HuH-7 (cell line): ENCODE results near the gene PHF24.
A peak's percentile ranks its signal among the peaks of the same experiment; 100 is the strongest.
"Not testable (repeated sequence)": the region's sequence is repeated elsewhere in the genome, so short reads cannot be mapped to it uniquely, and the experiment has no call there.

Experiments
- DNase-seq: peaks from one replicate; pipeline ENCODE4 v3.0.0; 2011; ENCODE audit warnings: low spot score

Gene PHF24

GRCh38 chr9:34957492-34958410, at the start of gene PHF24:
Gene PHF24, plus strand, starts transcription at chr9:34958285. Its CDS starts 13,014 bp downstream, at chr9:34971299.
- DNase-seq = peak; percentile 29

- no peak for DNase-seq
Observed at GRCh38 chr9:34927061-34927460, 31.0 kb upstream of the PHF24 start.

DNA sequence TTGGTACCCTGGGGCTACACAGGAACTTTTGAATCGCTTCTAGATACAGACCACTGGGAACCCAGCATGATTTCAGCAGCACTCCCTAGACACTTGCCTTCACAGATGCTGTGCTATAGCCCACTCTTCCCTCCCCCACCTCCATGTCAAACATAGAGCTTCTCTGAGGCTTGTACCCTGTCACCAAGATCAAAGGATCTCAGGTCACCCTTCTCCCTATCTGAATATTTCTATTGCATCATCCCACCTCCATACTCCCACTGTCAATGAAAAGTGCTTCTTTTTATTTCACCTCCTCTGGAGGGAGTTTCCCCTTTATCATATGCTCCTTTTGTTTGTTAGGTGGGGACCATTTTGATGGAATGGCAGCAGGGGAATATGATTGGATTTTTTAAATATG, 29.2 kb upstream of the PHF24 start:
- DNase-seq = no peak

GRCh38 chr9:34929506-34930102, 28.5 kb upstream of the PHF24 start:
- peak; percentile 55 for DNase-seq

GRCh38 chr9:34939989-34940388, 18.1 kb upstream of the PHF24 start:
- DNase-seq = not testable (repeated sequence)

- no peak for DNase-seq
Observed at GRCh38 chr9:34948451-34948850, 9.6 kb upstream of the PHF24 start.

DNA sequence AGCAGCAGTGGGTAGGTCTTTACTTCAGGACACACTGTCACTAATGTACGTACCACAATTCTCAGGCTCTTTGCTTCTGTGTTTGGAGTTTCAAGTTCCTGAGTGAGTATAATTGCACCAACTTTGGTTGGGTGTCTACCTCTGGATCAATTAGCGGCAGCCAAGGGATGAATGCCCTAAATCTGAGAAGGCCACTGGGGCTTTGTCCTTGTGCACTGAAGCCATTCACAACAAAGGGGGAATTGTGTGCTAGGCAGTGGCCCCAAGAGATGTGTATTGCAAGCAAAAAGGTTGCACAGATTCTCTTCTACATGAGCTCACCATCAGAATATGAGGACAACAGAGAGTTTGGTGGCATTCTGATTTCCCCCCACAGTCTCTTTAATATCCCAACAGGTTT, 3.9 kb upstream of the PHF24 start:
- no peak for DNase-seq

- not testable (repeated sequence) for DNase-seq
Observed at GRCh38 chr9:34956066-34956465, 2.0 kb upstream of the PHF24 start.

DNA sequence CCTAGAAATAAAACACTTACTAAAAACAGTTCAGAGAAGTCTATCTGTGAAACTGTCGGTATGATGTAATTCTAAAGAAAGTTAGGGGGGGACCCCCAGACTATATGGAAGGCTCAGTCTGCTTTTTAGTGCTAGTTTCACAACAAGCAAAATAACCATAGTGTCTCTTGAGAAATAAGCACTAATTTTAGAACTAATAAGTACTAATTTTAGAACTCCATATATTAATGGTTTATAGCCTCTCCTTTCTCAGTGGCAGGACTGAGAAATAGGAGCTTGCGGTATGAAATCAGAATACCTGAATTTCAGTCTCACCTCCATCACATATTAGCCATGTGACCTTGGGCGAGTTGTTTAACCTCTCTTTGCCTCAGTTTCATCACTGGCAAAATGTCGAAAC, 1.4 kb upstream of the PHF24 start:
- DNase-seq = no peak

- DNase-seq = no peak
Observed at GRCh38 chr9:34958411-34958982, 412 bp downstream of the PHF24 start.

DNA sequence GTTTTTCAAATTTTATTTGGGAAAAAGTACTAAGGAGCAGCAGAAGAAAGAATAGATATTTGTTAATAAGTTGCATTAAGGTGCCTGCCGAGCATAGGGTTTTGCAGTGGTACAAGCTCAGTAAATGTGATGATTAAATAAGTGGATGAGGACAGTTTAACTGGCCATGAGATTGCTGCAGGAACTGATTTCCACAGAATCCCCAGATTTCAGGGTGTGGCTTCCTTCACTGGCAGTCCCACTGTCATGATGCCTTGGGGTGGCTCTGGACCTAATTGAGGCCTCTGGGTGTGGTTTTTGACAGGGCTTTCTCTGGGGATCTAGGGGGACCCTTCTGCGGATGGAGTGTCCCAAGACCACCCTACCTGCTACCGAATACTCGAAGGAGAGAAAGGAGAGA, 1.4 kb downstream of the PHF24 start:
- no peak for DNase-seq

DNA sequence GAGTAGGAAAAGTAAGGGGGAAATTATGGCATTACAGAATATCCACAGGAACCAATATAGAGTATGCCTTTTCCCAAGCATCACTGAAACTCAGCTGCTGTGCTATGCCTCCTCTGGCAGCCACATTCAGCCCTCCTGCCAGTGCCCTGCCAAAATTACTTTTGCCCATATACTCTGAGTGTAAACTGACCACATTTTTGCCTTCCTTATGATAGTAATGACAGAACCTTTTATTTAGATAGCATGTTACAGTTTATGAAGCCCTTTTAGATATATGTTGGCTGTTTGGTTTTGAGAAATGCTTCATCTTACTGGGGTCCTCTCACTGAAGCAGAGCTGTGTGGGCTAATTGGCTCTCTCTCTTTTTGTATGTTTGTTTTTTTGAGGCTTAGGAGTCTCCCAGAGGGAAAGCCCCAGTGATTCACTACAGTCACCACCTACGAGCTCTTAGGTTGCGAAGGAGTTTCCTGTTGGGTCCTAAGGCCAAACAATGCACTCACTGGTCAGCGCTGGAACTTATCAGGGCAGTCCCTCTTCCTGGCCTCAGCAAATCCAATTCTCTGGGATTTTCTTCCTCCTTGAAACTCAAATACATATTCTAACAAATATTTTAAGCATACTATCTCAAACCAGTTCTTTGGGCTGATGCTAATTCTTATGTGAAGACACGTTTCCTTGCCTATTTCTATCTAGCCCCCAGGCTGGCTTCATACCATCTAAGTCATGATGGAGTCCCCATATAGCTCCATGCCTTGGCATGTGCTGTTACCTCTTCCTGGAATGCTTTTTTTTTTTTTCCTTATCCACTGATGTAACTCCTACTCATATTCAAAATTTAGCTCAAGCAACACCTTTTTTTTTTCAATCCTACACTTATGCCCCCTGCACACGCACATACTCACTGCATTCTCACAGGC, 3.7 kb downstream of the PHF24 start:
- DNase-seq = no peak

- DNase-seq = no peak
Observed at GRCh38 chr9:34962546-34962945, 4.5 kb downstream of the PHF24 start.

DNA sequence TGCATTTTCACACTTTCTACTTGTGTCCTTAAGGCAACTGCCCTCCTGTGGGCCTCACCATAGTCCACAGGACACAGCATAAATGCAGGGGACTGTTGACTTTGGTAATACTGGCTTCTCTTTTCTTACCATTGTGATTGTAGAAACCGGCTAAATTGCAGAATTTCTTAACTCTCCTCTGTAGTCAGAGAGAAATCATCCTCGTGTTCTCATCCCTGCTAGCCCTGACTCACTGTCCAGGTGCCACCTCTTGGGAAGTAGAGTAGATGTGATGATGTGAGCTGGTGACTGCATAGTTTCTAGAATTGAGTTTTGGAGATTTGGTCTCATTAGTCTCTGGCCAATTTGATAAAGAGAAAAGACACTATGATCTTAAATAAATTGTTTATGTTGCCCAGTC, 5.5 kb downstream of the PHF24 start:
- DNase-seq = no peak

GRCh38 chr9:34964458-34964857, 6.4 kb downstream of the PHF24 start:
- no peak for DNase-seq

DNA sequence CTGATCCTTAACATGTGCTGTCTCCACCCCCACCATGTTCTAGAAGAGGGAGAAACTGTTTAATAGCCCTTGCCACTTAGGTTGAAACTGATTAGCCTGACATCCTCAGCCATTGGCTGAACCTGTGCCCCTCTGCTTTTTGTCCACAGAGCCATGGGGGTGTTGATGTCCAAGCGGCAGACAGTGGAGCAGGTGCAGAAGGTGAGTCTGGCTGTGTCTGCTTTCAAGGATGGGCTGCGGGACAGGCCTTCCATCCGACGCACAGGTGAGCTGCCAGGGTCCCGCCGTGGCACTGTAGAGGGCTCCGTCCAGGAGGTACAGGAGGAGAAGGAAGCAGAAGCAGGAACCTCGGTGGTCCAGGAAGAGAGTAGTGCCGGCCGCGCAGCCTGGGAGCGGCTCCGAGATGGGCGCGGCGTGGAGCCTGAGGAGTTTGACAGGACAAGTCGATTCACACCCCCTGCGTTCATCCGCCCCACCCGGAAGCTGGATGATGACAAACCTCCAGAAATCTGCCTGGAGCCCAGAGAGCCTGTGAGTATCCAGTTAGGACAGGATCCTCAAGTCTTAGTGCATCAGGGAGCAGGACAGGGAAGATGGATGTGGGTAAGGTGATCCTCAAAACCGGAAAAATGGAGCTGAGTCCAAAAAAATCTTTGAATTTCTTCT, 13.2 kb downstream of the PHF24 start:
- no peak for DNase-seq

- DNase-seq = no peak
Observed at GRCh38 chr9:34974664-34975063, 16.6 kb downstream of the PHF24 start.

GRCh38 chr9:34976441-34976840, 18.4 kb downstream of the PHF24 start:
- DNase-seq = no peak

- no peak for DNase-seq
Observed at GRCh38 chr9:34976992-34977391, 18.9 kb downstream of the PHF24 start.

DNA sequence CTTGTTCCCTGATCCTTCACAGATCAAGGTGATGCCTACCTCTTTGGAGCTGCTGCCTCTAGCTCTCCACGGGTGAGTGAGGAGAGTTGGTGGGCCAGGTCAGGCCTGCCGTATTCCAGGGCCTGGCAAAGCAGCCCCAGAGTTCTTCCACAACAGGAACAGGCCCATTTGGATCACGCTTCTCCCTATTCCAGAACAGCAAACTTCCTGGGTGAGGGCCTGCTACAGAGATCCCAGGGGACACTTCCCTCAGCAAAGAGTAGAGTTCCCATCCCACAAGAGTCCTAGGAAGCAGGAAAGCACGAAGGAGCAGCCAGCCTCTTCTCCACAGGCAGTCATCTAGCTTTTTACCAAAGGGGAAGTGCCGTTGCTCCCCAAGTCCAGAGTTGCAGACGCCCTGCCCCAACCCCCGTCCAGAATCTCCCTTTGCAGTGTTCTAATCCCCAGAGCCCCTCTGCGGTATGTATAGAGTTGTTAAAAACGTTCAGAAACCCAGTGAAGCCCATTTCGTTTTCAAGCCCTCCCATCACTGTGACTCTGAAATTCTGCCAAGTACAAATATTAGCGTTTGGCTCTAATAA, 22.2 kb downstream of the PHF24 start:
- no peak for DNase-seq

DNA sequence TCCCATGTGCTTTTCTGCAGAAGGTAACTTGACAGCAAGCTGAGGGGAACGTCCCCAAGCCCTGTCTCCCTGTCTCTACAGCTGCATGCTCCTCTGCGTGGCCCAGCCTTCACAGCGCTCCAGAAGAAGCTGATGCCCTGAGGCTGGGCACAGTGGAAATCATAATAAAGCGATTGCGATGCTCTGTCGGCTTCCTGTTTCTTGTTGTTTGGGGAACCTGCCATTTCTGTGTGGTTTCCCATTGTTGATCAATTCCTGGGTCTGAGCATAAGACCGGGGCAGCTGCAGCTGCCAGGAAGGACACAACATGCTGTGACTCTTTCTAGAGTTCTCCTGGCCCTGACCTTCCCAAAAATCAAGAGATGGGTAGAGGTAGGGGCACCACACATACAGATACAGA, 24.3 kb downstream of the PHF24 start:
- DNase-seq = no peak
